ENCODE data around the gene KCNMA1. TPM values are rescaled to one million over a fixed set of nuclear protein-coding genes. Genes with fewer than 3 reads are reported as not detected.

The KCNMA1 gene
- polyA plus RNA-seq, 1 of the 3 experiments (the other 2 are of a cell fraction), result 107 TPM

DNA sequence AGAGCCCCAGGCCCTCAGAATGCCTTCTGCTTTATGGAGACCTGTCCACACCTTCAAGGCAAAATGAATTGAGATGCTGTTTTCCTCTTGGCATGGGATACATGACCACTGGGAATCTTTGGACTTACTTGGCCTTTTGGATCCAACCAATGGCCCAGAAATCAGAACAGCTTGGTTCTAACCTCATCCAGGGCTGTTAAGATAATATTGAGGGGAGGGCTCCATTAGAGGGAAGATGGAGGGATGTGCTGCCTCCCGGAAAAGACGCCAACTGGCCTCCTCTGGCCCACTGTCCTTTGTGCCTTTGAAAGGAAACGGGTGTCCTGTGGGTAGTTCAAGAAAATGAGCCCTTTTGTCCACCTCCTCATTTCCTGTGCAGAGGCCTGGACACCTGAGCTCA, 530.9 kb downstream of the KCNMA1 start:
- no peak overlapping the region for H3K4me2 ChIP-seq
- DNase-seq, result no peak
- no peaks in the 10 kb centered on the region for H3K79me2 ChIP-seq (ENCODE audit: insufficient read depth)
- H3F3A ChIP-seq (replicated peaks; ENCODE audit: insufficient read depth), result peaks cover 16% of the 10 kb centered on the region
- no peaks in the 10 kb centered on the region for H3K27me3 ChIP-seq (ENCODE audit: insufficient read depth)
- CTCF ChIA-PET, result interaction anchor here (0.6 to 2.2 kb wide), 4 partner anchors 16 to 302 kb away, joined by 3 to 7 read pairs (median 4); no protein-coding TSS in a partner anchor
- H2AFZ ChIP-seq (ENCODE audit: low read depth), result no peak overlapping the region
- POLR2A ChIA-PET, result no interaction called here
- no peaks in the 10 kb centered on the region for H3K9me3 ChIP-seq
- peaks cover 19 to 49% of the 10 kb centered on the region in 2 experiments for H3K4me1 ChIP-seq (ENCODE audit: control insufficient read depth in 1 of 2, insufficient read depth in 2 of 2, low read depth in 1 of 2, low read length in 1 of 2)
- H3K36me3 ChIP-seq (replicated peaks in 1 of 2; ENCODE audit: control insufficient read depth in 1 of 2, insufficient read depth in 2 of 2, low read length in 1 of 2), result peaks cover 0 to 44% of the 10 kb centered on the region in 2 experiments
- no peaks in the 10 kb centered on the region for H3K9me2 ChIP-seq
- no peak overlapping the region for H3K4me3 ChIP-seq (ENCODE audit: low read depth in 2 of 2, low read length in 1 of 2)
- H3K9ac ChIP-seq, result no peak overlapping the region
- WGBS (ENCODE audit: low lambda C conversion rate), result 97% methylated on average over 3 of the region's 3 CpGs
- H4K20me1 ChIP-seq (ENCODE audit: insufficient read depth), result no peaks in the 10 kb centered on the region
- H3K27ac ChIP-seq (ENCODE audit: low read depth in 2 of 2, low read length in 1 of 2), result peak overlapping the region; percentile 58 to 99; a peak in 3 of 4 replicates
- TF ChIP-seq FOSL2 (IDR thresholded peaks at IDR 0.05; ENCODE audit: borderline replicate concordance, low read depth) (no peak), CHD2 (IDR thresholded peaks at IDR 0.05; ENCODE audit: low read length, partially characterized antibody) (no peak), FOXJ3 (CRISPR knock-in tag; IDR thresholded peaks at IDR 0.05) (no peak), TEAD4 (IDR thresholded peaks at IDR 0.05; ENCODE audit: borderline replicate concordance, insufficient read depth) (no peak), NRF1 (IDR thresholded peaks at IDR 0.05; ENCODE audit: low read depth, low read length) (no peak), NFIC (IDR thresholded peaks at IDR 0.05; ENCODE audit: borderline replicate concordance) (no peak), SIN3A (IDR thresholded peaks at IDR 0.05; ENCODE audit: borderline replicate concordance, low read depth, low read length) (no peak), MEF2A (IDR thresholded peaks at IDR 0.05; ENCODE audit: borderline replicate concordance, low read depth) (no peak), ELF1 (IDR thresholded peaks at IDR 0.05) (no peak), RFX5 (IDR thresholded peaks at IDR 0.05; ENCODE audit: low read length) (no peak), GABPA (IDR thresholded peaks at IDR 0.05; ENCODE audit: low read depth) (no peak), MXI1 (IDR thresholded peaks at IDR 0.05; ENCODE audit: low read depth, low read length) (no peak), RCOR1 (IDR thresholded peaks at IDR 0.05; ENCODE audit: low read length) (no peak)
- TF ChIP-seq, protein P1, sequence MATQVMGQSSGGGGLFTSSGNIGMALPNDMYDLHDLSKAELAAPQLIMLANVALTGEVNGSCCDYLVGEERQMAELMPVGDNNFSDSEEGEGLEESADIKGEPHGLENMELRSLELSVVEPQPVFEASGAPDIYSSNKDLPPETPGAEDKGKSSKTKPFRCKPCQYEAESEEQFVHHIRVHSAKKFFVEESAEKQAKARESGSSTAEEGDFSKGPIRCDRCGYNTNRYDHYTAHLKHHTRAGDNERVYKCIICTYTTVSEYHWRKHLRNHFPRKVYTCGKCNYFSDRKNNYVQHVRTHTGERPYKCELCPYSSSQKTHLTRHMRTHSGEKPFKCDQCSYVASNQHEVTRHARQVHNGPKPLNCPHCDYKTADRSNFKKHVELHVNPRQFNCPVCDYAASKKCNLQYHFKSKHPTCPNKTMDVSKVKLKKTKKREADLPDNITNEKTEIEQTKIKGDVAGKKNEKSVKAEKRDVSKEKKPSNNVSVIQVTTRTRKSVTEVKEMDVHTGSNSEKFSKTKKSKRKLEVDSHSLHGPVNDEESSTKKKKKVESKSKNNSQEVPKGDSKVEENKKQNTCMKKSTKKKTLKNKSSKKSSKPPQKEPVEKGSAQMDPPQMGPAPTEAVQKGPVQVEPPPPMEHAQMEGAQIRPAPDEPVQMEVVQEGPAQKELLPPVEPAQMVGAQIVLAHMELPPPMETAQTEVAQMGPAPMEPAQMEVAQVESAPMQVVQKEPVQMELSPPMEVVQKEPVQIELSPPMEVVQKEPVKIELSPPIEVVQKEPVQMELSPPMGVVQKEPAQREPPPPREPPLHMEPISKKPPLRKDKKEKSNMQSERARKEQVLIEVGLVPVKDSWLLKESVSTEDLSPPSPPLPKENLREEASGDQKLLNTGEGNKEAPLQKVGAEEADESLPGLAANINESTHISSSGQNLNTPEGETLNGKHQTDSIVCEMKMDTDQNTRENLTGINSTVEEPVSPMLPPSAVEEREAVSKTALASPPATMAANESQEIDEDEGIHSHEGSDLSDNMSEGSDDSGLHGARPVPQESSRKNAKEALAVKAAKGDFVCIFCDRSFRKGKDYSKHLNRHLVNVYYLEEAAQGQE (IDR thresholded peaks at IDR 0.05; ENCODE audit: low read depth, low read length), result no peak
- TF ChIP-seq, protein P2, sequence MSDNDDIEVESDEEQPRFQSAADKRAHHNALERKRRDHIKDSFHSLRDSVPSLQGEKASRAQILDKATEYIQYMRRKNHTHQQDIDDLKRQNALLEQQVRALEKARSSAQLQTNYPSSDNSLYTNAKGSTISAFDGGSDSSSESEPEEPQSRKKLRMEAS (IDR thresholded peaks at IDR 0.05; ENCODE audit: low read depth), result no peak
- TF ChIP-seq, protein P3, sequence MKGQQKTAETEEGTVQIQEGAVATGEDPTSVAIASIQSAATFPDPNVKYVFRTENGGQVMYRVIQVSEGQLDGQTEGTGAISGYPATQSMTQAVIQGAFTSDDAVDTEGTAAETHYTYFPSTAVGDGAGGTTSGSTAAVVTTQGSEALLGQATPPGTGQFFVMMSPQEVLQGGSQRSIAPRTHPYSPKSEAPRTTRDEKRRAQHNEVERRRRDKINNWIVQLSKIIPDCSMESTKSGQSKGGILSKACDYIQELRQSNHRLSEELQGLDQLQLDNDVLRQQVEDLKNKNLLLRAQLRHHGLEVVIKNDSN (IDR thresholded peaks at IDR 0.05; ENCODE audit: borderline replicate concordance, low read depth), result no peak
- TF ChIP-seq, protein P4, sequence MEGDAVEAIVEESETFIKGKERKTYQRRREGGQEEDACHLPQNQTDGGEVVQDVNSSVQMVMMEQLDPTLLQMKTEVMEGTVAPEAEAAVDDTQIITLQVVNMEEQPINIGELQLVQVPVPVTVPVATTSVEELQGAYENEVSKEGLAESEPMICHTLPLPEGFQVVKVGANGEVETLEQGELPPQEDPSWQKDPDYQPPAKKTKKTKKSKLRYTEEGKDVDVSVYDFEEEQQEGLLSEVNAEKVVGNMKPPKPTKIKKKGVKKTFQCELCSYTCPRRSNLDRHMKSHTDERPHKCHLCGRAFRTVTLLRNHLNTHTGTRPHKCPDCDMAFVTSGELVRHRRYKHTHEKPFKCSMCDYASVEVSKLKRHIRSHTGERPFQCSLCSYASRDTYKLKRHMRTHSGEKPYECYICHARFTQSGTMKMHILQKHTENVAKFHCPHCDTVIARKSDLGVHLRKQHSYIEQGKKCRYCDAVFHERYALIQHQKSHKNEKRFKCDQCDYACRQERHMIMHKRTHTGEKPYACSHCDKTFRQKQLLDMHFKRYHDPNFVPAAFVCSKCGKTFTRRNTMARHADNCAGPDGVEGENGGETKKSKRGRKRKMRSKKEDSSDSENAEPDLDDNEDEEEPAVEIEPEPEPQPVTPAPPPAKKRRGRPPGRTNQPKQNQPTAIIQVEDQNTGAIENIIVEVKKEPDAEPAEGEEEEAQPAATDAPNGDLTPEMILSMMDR (IDR thresholded peaks at IDR 0.05), result no peak
- TF ChIP-seq, protein P5, sequence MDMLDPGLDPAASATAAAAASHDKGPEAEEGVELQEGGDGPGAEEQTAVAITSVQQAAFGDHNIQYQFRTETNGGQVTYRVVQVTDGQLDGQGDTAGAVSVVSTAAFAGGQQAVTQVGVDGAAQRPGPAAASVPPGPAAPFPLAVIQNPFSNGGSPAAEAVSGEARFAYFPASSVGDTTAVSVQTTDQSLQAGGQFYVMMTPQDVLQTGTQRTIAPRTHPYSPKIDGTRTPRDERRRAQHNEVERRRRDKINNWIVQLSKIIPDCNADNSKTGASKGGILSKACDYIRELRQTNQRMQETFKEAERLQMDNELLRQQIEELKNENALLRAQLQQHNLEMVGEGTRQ (IDR thresholded peaks at IDR 0.05; ENCODE audit: borderline replicate concordance, low read depth, low read length), result no peak
- TF ChIP-seq, protein P6, sequence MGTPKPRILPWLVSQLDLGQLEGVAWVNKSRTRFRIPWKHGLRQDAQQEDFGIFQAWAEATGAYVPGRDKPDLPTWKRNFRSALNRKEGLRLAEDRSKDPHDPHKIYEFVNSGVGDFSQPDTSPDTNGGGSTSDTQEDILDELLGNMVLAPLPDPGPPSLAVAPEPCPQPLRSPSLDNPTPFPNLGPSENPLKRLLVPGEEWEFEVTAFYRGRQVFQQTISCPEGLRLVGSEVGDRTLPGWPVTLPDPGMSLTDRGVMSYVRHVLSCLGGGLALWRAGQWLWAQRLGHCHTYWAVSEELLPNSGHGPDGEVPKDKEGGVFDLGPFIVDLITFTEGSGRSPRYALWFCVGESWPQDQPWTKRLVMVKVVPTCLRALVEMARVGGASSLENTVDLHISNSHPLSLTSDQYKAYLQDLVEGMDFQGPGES (IDR thresholded peaks at IDR 0.05; ENCODE audit: low read depth, low read length), result no peak

All from SK-N-SH (cell line).